DOHH2 (cell line): ENCODE measurements around the gene SORL1-AS1.

Experiments
- H3F3A ChIP-seq: fragments of 200-600 bp; sonication (generic), shearing (Covaris generic); 2 replicates; pipeline ENCODE4 v1.6.0; 2016; ENCODE audit warnings: antibody characterized with exemption, mild to moderate bottlenecking; ENCODE audit not compliant: control insufficient read depth, insufficient read depth
- H3K27ac ChIP-seq: fragments of 200-600 bp; sonication (generic); 2 replicates; pipeline ENCODE4 v1.5.1; 2014; ENCODE audit warnings: low read depth, mild to moderate bottlenecking, low read length, moderate library complexity
- H3K27me3 ChIP-seq: fragments of 200-600 bp; sonication (generic); 2 replicates; pipeline ENCODE4 v1.6.1; 2014; ENCODE audit warnings: mild to moderate bottlenecking, low read length, mixed read lengths; ENCODE audit not compliant: control insufficient read depth
- H3K36me3 ChIP-seq: fragments of 200-600 bp; sonication (generic); 2 replicates; pipeline ENCODE4 v1.6.1; 2014; ENCODE audit warnings: mild to moderate bottlenecking, low read length, moderate library complexity, mixed read lengths; ENCODE audit not compliant: control insufficient read depth
- H3K4me1 ChIP-seq: fragments of 200-600 bp; sonication (generic); 2 replicates; pipeline ENCODE4 v1.6.1; 2014; ENCODE audit warnings: mild to moderate bottlenecking, low read length, mixed read lengths; ENCODE audit not compliant: control insufficient read depth
- H3K4me2 ChIP-seq: fragments of 200-600 bp; sonication (generic); 2 replicates; pipeline ENCODE4 v1.6.0; 2014; ENCODE audit warnings: mild to moderate bottlenecking, low read length, moderate library complexity
- H3K4me3 ChIP-seq: fragments of 200-600 bp; sonication (generic); 2 replicates; pipeline ENCODE4 v1.5.1; 2014; ENCODE audit warnings: mild to moderate bottlenecking, low read length, mixed read lengths
- H3K79me2 ChIP-seq: fragments of 200-600 bp; sonication (generic); 2 replicates; pipeline ENCODE4 v1.6.1; 2014; ENCODE audit warnings: mild to moderate bottlenecking, low read length, mixed read lengths; ENCODE audit not compliant: control insufficient read depth
- H3K9me2 ChIP-seq: fragments of 200-600 bp; sonication (generic); replicated peaks from 2 replicates; pipeline ENCODE4 v1.6.1; 2014; ENCODE audit warnings: mild to moderate bottlenecking, low read length, mixed read lengths; ENCODE audit not compliant: control insufficient read depth
- H3K9me3 ChIP-seq: fragments of 200-600 bp; sonication (generic); 2 replicates; pipeline ENCODE4 v1.6.1; 2014; ENCODE audit warnings: antibody characterized with exemption, low read length, mixed read lengths; ENCODE audit not compliant: control insufficient read depth, insufficient read depth
- H4K20me1 ChIP-seq: fragments of 200-600 bp; sonication (generic); 2 replicates; pipeline ENCODE4 v1.6.0; 2014; ENCODE audit warnings: low read depth, mild to moderate bottlenecking, antibody characterized with exemption, low read length, moderate library complexity; ENCODE audit not compliant: control insufficient read depth, insufficient read depth
- EZH2phosphoT487 ChIP-seq: fragments of 200-600 bp; sonication (generic); IDR thresholded peaks from 2 replicates; pipeline ENCODE4 v1.6.1; 2017; ENCODE audit warnings: borderline replicate concordance, mild to moderate bottlenecking, antibody characterized with exemption, low read length, moderate library complexity, mixed read lengths
- TF ChIP-seq, protein P1 (sequence below): fragments of 200-600 bp; sonication (generic); IDR thresholded peaks from one replicate; pipeline ENCODE4 v1.5.1; 2014; ENCODE audit warnings: antibody characterized with exemption, mild to moderate bottlenecking, low read depth, low read length; ENCODE audit not compliant: poor library complexity, severe bottlenecking

The SORL1-AS1 gene

DNA sequence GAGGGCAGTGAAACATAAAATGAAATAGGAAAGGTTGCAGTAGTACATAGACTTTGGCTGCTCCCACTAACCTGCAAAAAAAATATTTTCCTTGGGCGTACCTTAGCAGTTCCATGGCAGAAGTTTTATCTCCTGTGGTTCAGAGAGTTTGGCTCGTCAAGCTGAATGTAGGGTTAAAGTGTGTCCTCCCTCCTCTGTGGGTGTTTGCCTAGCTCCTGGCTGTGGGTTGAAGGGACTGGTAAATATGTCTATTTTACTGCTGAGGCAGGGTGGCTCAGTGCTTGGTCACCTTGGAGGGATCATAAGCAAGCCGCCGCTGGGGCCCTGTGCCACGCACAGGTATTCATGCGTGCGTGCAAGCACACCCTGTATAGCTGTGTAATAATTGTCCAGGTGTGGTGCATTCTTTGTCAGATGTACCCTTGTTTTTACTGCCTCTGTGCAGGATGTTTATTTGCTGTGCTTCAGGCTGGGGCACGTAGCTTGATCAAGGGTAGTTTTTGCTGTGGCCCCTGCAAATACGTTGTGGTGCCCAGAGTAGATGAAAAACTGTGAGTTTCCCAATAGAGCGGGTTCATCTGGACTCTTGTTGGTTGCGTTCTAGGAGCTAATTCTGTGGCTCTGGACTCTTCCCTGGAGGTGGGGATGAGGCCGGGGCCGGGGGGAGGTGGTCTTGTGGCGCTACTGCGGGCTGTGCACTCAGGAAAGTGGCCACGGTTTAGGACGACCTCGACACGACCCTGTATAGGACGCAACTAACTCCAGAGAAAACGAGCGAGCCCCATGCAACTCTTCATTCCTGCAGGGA lies 1.4 kb downstream of the SORL1-AS1 start:
- Histone ChIP-seq H3K36me3 (peaks cover 69% of the 10 kb centered on the region), H4K20me1 (no peaks in the 10 kb centered on the region), H3K4me2 (peak overlapping the region; percentile 84), H3K9me3 (no peaks in the 10 kb centered on the region), H3K9me2 (no peaks in the 10 kb centered on the region), H3K27ac (peak overlapping the region; percentile 97), H3K27me3 (no peaks in the 10 kb centered on the region), H3K4me3 (peak overlapping the region; percentile 95), H3K79me2 (peaks cover 64% of the 10 kb centered on the region), H3K4me1 (peaks cover 84% of the 10 kb centered on the region), H3F3A (peaks cover 35% of the 10 kb centered on the region)
- TF ChIP-seq EZH2phosphoT487 = no peak
- TF ChIP-seq, protein P1, sequence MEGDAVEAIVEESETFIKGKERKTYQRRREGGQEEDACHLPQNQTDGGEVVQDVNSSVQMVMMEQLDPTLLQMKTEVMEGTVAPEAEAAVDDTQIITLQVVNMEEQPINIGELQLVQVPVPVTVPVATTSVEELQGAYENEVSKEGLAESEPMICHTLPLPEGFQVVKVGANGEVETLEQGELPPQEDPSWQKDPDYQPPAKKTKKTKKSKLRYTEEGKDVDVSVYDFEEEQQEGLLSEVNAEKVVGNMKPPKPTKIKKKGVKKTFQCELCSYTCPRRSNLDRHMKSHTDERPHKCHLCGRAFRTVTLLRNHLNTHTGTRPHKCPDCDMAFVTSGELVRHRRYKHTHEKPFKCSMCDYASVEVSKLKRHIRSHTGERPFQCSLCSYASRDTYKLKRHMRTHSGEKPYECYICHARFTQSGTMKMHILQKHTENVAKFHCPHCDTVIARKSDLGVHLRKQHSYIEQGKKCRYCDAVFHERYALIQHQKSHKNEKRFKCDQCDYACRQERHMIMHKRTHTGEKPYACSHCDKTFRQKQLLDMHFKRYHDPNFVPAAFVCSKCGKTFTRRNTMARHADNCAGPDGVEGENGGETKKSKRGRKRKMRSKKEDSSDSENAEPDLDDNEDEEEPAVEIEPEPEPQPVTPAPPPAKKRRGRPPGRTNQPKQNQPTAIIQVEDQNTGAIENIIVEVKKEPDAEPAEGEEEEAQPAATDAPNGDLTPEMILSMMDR = no peak

DNA sequence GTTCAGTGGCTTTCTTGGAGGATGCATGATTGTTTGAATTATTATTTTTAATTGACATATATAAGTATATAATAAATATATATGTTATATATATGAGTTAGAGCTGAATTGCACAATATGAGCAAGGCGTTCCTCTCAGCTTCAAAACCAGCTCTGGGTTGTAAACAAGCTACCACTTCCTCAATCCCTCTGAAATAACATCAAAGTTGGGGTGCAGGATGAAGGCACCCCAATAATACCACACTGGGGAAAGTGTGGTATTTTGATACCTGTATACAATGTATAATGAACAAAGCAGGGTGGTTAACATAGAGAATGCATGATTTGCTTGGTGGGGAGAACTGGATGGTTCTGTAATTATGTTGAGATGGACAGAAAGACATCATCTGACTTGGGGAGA lies 2.4 kb downstream of the SORL1-AS1 start:
- Histone ChIP-seq H4K20me1 (no peaks in the 10 kb centered on the region), H3K79me2 (peaks cover 54% of the 10 kb centered on the region), H3K27ac (peak overlapping the region; percentile 97), H3K9me2 (no peaks in the 10 kb centered on the region), H3K4me1 (peaks cover 84% of the 10 kb centered on the region), H3K9me3 (no peaks in the 10 kb centered on the region), H3K36me3 (peaks cover 67% of the 10 kb centered on the region), H3K4me3 (peak overlapping the region; percentile 95), H3K4me2 (peak overlapping the region; percentile 84), H3K27me3 (no peaks in the 10 kb centered on the region), H3F3A (peaks cover 44% of the 10 kb centered on the region)
- TF ChIP-seq, protein P1 = no peak
- TF ChIP-seq EZH2phosphoT487 = no peak

GRCh38 chr11:121449626-121450025 lies 3.1 kb downstream of the SORL1-AS1 start:
- Histone ChIP-seq H4K20me1 (no peaks in the 10 kb centered on the region), H3K4me3 (peak overlapping the region; percentile 95), H3K36me3 (peaks cover 65% of the 10 kb centered on the region), H3K9me3 (no peaks in the 10 kb centered on the region), H3F3A (peaks cover 48% of the 10 kb centered on the region), H3K9me2 (no peaks in the 10 kb centered on the region), H3K27me3 (no peaks in the 10 kb centered on the region), H3K4me1 (peaks cover 84% of the 10 kb centered on the region), H3K27ac (peak overlapping the region; percentile 97), H3K79me2 (peaks cover 46% of the 10 kb centered on the region), H3K4me2 (peak overlapping the region; percentile 84)
- TF ChIP-seq, protein P1 = no peak
- no peak for TF ChIP-seq EZH2phosphoT487
